A549 treated with AZD9567 at 1 μM for 4 hours (cell line): Measurements from ENCODE around the gene ZBTB22. TPM values are rescaled to one million over a fixed set of nuclear protein-coding genes. Genes with fewer than 3 reads are reported as not detected.

Experiments
- total RNA-seq: library from RNA; stranded (reverse); fragments of 200-300 nt; extraction: Qiagen RNA extraction; gene quantifications from 5 replicates; pipeline ENCODE4 v1.2.3, GENCODE V29; 2022; ENCODE audit not compliant: insufficient read depth

Gene ZBTB22, protein sequence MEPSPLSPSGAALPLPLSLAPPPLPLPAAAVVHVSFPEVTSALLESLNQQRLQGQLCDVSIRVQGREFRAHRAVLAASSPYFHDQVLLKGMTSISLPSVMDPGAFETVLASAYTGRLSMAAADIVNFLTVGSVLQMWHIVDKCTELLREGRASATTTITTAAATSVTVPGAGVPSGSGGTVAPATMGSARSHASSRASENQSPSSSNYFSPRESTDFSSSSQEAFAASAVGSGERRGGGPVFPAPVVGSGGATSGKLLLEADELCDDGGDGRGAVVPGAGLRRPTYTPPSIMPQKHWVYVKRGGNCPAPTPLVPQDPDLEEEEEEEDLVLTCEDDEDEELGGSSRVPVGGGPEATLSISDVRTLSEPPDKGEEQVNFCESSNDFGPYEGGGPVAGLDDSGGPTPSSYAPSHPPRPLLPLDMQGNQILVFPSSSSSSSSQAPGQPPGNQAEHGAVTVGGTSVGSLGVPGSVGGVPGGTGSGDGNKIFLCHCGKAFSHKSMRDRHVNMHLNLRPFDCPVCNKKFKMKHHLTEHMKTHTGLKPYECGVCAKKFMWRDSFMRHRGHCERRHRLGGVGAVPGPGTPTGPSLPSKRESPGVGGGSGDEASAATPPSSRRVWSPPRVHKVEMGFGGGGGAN
- total RNA-seq, result 1.5 to 3.7 TPM (median 3.5 TPM) in 5 replicates

DNA sequence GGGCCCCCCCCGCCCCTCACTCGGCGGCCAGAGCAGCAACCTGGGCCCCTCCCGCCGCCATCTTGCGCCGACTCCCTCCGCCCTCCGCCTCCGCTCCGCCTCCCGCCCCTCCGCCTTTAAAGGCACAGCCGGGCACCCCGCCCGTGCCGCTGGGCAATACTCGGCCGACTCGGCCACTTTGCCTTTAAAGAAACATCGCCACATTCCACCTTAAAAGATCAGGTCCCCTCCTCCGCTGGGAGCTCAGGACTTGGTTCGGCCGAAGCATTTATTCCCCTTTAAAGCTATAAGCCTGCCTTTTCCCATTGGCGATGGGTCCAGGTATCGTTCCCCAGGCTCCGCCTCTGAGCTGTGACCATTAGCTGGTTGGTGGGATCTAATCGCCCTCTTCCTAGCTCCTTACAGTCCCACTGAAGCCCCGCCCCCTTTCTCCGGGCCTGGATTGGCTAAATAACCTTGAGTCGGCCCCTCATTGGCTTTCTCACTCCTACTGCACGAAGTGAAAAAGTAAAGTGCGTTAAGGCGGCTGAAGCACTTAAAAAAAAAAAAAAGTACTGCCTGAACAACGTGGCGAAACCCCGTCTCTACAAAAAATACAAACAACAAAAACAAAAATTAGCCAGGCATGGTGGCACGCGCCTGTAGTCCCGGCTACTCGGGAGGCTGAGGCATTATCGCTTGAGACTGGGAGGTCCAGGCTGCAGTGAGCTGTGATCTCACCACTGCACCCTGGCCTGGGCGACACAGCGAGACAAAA, at the start of gene ZBTB22:
TSS of gene ZBTB22 (minus strand) at position 76 of the 757 bp plus-strand sequence. CDS start 828 bp downstream, outside the sequence.

DNA sequence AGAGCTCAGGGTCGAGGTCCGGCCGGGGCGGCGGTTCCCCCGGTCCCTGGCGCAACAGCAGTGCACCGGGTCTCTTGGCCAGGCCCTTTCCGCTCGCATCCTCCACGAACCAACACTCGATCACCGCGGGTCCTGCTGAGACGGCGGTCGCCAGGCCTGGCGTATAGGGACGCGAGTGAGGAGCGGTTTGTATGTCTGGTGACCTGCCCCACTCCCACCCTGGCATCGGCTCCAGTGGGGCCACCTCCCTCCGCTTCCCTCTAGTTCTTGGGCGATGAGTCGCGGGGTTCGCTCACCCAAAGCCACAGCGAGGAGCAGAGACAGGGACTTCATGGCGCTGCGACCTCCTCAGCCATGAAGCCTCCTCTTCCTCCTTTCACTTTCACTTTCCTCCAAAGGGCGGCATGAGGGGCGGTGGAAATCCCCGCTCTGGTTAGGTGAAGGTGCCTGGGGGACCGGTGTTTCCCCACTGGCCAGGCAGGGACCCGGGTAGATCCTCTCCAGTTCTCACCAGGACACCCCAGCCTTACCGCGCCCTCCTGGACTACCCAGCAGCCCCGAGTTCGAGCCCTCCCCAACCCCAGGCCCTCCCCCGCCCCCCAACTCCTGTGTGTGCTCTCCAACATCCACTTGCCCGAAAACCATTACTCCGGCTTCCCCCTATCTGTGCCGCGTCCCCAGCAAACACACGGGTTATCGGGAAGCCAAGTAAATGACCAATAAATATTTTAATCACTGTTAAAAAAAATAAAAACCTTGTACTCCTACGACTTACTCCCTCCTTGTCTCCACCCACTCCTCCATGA, 3.6 kb downstream of the ZBTB22 start, which contains the start of gene TAPBP:
TSS of gene TAPBP (minus strand) at position 370 of the 806 bp plus-strand sequence. CDS start at position 333, 37 bp downstream.

DNA sequence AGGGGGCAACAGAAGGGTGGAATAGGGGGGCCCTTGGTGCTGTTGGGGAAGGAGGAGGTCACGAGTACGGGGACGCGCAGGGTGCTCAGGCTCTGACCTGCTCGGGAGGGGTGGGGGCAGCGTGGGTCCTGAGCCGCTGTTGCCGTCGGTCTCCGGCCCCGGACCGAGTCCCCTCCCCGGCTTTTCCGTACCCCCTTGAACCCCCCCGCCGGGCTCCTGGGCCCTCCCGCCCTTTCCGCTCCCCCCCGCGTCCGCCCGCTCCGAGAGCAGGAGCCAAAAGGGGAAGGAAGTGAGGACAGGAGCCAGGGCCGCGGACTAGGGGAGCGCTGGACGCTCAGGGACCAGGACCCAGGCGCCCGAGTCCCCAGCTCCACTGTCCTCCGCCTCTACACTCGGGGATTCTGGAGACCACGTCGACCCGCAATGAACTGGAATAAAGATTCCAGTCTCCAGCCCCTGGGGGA, 18.7 kb downstream of the ZBTB22 start, which contains the start of gene RGL2:
TSS of gene RGL2 (minus strand) at position 170 of the 464 bp plus-strand sequence. CDS start 332 bp downstream, outside the sequence.

DNA sequence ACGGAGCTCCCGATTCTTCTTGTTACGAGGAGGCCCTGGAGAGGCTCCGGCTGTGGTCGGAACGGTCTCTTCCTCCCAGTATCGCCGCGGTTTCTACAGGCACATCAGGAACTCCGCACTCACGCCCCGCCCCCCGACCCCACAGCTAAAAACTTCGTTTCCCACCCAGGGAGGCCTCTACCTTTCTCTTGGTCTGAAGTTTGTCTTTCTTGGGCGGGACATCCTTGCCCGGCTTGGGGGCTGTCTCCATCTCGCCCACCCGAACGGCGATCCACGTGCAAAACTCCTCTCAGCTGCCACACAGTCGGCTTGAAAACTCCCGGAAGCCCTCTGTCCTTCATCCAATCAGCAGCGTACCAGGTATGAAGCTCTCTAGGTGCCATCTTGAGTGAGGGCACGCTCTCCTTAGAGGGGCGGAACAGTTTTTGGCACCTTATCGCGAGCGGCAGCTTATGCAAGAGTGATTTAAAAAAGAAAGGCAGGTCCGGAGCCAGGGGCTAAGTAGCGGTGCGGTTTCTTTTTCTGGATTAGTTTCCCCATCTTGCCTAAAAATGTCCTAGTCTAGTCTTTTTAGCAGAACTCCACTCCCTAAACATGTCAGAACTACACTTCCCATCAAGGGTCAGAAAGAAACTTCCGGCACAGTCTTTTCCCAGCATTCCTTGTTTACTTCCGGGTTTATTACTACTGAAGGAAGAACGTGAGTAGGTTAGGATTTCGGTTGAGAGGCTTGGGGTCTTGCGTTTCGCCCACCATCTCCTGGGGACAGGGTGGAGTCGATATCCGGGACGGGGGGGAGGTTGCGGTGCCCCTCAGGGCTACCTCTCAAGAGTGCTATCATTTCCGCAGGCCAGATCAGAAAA, 28.4 kb downstream of the ZBTB22 start, which contains the start of the genes PFDN6 and WDR46:
TSS of gene PFDN6 (plus strand) at position 681 of the 863 bp plus-strand sequence. CDS start 256 bp downstream, outside the sequence.
TSS of gene WDR46 (minus strand) at position 319 of the 863 bp plus-strand sequence. CDS start at position 250, 69 bp downstream.

DNA sequence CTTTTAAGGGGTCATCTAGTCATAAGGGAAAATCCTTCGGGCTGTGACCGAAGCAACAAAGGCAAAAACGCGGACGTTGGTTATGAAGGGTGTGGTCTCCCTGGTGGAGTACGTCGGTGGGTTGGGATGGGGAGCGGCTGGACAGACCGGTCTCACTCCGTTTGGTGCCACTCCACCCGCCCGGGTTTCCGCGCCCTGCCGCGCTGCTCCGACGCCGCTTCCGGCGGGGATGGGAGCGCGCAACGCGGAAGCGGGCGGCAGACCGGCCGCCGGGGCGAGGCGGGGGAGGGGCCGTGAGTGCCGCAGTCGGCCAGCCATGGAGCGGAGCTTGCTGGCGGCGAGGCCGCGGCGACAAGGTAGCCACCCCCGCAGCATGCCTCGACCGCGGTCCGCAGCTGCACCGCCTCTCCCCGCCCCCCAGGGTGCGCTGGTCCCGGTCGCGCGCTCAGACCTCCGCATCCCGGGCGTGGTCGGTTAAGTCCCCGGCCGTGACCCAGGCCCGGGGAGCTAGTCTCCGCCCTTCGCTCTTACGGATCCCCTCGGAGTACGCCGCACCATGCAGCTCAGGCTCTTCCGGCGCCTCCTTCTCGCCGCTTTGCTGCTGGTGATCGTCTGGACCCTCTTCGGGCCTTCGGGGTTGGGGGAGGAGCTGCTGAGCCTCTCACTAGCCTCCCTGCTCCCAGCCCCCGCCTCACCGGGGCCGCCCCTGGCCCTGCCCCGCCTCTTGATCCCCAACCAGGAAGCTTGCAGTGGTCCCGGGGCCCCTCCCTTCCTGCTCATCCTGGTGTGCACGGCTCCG, 40.5 kb downstream of the ZBTB22 start, which contains the start of gene B3GALT4:
TSS of gene B3GALT4 (plus strand) at position 260 of the 799 bp plus-strand sequence. CDS start at position 557, 297 bp downstream.

DNA sequence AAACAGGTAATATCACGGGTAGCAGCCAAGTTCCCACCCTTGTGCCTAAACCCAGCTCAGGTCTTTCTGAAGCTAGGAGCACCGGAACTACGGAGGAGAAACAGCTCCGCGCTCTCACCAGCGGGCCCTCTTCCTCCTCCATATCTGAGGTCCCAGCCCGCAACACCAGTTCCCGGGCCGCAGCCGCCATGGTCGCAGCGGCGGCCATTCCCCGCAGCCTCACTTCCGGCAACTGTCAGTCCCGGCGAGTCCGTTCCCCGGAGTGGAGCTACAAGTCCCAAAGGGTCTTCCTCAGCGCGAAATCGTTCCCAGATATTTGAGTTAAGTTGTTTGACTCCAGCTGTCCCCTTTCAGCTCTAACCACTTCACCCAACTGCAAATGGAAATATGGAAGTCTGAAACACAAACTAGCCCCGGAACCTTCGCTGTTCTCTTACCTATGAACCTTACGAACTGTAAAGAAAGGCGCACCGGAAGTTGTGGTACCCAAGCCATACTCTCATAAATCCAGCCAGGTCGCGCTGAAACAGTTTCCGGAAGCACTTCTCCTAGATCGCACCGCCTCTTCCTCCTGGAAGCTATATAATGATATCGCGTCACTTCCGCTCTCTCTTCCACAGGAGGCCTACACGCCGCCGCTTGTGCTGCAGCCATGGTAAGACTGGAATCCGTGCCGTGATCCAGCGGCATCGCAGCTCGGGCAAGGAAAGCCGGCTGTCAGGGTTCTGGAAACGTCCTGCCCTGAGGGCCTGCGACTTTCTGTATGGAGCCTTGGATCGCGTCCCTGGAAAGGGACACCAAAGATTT, 45.9 kb downstream of the ZBTB22 start, which contains the start of the genes RPS18 and VPS52:
TSS of gene RPS18 (plus strand) at position 608 of the 807 bp plus-strand sequence. CDS start at position 653, 45 bp downstream.
TSS of gene VPS52 (minus strand) at position 409 of the 807 bp plus-strand sequence. CDS start at position 208, 201 bp downstream.

Other genes with a start within 250 kb of the ZBTB22 start
- gene HLA-DPA1, start 244.1 kb downstream of the ZBTB22 start, total RNA-seq, result not detected in 5 replicates
- gene HLA-DPB1, start 241.8 kb downstream of the ZBTB22 start, total RNA-seq, result not detected in 5 replicates
- 0.89 to 1.1 TPM (median 0.94 TPM) in 4 of 5 replicates, not detected in the other for gene COL11A2, start 125.3 kb downstream of the ZBTB22 start, total RNA-seq
- gene RXRB, start 117.1 kb downstream of the ZBTB22 start, total RNA-seq, result 14.1 to 22.0 TPM (median 20.4 TPM) in 5 replicates
- gene SLC39A7, start 116.9 kb downstream of the ZBTB22 start, total RNA-seq, result 101 to 107 TPM (median 106 TPM) in 5 replicates
- gene HSD17B8, start 113.1 kb downstream of the ZBTB22 start, total RNA-seq, result 10.8 to 16.7 TPM (median 15.0 TPM) in 5 replicates
- gene RING1, start 109.2 kb downstream of the ZBTB22 start, total RNA-seq, result 15.2 to 26.0 TPM (median 25.6 TPM) in 5 replicates
- gene VPS52, start 45.9 kb downstream of the ZBTB22 start, total RNA-seq, result 15.0 to 20.1 TPM (median 16.3 TPM) in 5 replicates
- gene RPS18, start 45.7 kb downstream of the ZBTB22 start, total RNA-seq, result 1,729 to 2,702 TPM (median 2,628 TPM) in 5 replicates
- 0.46 to 0.59 TPM (median 0.54 TPM) in 4 of 5 replicates, not detected in the other for gene B3GALT4, start 40.6 kb downstream of the ZBTB22 start, total RNA-seq
- gene WDR46, start 28.5 kb downstream of the ZBTB22 start, total RNA-seq, result 47.5 to 58.2 TPM (median 55.0 TPM) in 5 replicates
- gene PFDN6, start 28.1 kb downstream of the ZBTB22 start, total RNA-seq, result 98.9 to 131 TPM (median 107 TPM) in 5 replicates
- gene RGL2, start 18.8 kb downstream of the ZBTB22 start, total RNA-seq, result 11.4 to 13.9 TPM (median 11.8 TPM) in 5 replicates
- 28.4 to 44.0 TPM (median 33.9 TPM) in 5 replicates for gene TAPBP, start 3.7 kb downstream of the ZBTB22 start, total RNA-seq
- gene DAXX, start 5.2 kb upstream of the ZBTB22 start, total RNA-seq, result 31.5 to 37.6 TPM (median 34.9 TPM) in 5 replicates
- 43.3 to 46.6 TPM (median 43.8 TPM) in 5 replicates for gene KIFC1, start 74.1 kb upstream of the ZBTB22 start, total RNA-seq
- 13.7 to 17.4 TPM (median 16.2 TPM) in 5 replicates for gene PHF1, start 93.3 kb upstream of the ZBTB22 start, total RNA-seq
- 136 to 221 TPM (median 194 TPM) in 5 replicates for gene CUTA, start 100.4 kb upstream of the ZBTB22 start, total RNA-seq
- 3.1 to 5.6 TPM (median 4.3 TPM) in 5 replicates for gene SYNGAP1, start 102.3 kb upstream of the ZBTB22 start, total RNA-seq
- 12.0 to 26.4 TPM (median 12.9 TPM) in 5 replicates for gene ZBTB9, start 136.8 kb upstream of the ZBTB22 start, total RNA-seq